ENCODE measurements around the gene CACHD1.

CACHD1 gene

DNA sequence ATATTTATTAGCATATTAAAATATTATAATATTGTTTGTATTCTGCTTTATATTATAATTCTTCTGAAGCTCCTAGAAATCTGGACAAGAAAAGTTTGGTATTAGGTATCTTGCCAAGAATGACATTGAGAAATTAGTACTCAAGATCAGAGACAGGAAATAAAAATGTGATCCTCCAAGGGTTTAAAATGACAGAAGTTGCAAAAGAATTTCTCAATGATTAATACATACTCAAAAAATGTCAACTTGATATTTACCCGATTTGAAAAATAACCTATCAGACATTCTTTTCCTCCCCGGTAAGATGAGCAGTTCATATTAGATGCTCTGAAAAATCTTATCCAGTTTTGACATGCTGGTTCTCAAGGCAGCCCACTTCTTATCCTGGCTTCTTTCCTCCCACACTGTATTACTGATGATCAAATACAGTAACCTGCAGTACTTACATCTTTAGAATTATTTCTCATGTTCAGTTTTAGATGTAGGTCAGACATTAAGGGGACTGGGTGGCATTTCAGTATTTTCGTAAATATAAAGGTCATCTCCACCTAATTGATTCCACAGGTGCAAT is 55.3 kb downstream of the CACHD1 start:
- no peak for DNase-seq

DNA sequence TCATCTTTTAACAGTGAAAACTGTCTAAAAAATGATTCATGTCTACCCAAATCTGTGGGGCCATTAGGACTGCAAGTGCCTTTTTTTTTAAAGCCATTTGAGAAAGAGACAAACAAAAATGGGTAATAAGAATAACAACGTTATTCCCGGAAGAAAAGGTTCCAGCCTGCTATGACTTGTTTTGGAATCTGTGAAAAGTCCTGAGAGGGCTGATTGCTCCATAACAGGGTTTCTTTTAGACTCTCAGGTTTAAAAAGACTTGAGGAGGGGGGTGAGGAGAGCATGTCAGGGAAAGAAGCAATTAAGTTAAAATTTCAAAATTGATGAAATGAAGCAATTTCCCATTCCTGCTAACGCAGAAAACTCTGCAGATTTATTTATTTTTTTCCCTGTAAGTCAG is 56.4 kb downstream of the CACHD1 start:
- no peak for DNase-seq

DNA sequence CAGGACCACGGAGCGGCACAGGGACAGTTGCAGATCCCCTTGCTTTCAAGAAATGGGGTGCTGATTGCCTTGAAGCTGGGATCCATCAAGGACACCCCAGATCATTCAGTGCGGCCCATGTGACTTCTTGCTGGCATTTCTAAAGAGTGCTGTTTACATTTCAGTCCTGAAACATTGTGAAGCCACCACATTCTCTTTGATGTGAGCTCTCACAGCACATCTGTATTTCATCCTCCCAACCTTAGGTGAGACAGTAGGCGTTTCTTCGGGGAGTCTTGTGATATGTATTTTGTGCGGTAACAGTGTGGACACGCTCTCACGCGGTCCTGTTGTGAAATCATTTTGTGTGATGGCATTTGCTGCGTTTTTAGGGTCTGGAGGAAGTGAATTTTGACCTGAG is 57.2 kb downstream of the CACHD1 start:
- DNase-seq = no peak

DNA sequence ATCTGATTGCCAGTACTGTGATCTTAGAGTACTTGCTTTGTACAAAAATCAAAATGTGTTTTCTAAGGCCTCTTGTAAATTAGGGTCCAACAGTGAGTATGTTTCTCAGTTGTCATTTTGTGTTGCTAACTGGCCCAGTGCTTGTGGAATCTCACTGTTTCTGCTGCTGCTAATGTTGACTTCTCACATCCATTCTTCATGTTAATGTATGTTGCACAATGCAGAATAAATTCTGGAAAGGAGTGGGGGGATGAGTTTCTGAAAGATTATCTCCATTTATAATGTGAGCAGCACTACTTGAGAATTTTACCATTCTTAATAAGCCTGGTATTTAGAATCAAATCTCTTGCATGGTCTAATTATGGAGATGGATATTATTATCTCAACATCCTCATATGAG is 57.9 kb downstream of the CACHD1 start:
- no peak for DNase-seq

DNA sequence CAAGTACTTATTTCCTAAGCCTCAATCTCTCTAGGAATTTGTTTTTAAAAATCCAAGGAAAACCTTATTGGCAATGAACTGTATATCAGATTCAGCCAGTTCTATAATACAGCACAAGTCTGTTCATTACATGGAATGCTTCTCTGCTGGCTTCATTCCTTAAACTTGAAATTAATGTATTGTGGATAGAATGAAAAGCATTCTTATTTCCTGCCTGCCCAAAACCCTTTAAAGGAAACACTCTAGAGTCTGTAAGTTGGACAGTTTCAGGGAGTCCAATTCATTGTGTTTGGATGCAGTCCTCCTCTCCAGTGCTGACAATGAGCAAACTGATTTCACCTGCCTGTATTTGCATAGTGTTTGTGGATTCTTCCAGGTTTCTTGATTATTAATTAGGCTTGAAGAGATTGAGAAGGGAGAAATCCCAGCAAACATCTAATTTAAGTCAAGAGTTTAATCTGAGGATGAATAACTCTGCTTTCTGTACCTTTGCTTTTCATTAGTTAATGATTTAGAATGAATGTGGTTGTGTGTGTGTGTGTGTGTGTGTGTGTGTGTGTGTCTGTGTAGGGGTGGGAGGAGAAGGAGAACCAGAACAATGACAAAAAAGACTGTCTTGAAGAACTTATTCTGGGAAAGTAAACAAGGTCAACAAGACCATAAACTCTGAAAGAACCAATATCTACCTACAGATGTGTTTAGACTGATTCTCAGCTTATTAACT is 61.2 kb downstream of the CACHD1 start:
- DNase-seq = no peak

DNA sequence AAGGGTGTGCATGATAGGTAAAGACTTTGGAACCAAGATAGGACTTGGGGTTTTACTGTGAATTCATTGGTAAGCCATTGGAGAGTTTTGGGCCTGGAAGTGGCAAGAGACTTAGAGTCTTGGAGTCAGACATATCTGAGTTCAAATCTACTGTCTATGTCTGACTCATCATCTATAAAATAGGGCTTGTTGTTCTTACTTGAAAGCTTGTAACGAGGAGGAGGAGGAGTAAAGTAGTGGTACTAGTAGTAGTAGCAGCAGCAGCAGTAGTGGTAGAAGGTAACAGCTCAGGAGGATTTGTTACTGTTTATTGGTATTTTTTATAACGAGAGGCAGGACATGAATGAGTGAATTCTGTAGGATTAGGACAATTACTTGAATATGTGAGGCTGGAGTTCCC is 62.7 kb downstream of the CACHD1 start:
- DNase-seq = no peak

DNA sequence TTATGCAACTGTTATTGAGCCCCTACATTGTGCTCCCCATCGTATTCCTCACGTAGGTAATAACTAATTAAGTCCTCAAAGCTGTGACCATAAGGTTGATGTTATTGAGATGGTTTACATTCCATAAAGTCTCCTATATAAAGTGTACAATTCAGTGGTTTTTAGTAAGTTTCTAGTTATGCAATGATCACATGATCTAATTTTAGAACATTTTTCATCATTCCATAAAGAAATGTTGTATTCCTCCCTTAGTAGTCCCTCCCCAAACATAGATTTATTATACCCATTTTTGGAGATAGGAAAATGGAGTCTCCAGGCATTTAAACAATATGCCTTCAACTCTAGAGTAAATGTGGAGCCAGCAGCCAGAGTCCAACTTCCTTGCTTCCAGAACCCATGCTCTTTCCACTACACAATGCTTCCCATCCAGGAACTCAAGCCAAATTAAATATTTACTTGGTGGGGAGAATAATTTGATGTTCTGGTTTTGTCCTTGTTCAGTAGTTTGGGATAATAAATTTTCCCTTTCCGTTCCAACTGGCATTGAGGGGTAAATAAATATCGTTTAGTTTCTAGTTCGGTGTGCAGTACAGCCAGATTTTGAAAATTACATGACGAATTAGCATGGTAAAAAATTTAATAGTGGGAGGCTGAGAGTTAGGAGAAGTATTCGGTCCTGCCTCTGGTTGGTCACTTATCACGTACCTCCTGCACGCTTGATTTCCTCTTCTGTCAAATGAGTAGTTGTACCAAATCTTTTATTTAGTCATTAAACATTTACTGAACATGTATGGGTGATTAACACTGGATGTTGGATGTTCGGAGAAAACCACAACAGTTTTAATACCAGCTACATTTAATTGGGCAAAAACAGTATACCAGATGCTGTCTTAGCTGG is 66.3 kb downstream of the CACHD1 start:
- DNase-seq = no peak

DNA sequence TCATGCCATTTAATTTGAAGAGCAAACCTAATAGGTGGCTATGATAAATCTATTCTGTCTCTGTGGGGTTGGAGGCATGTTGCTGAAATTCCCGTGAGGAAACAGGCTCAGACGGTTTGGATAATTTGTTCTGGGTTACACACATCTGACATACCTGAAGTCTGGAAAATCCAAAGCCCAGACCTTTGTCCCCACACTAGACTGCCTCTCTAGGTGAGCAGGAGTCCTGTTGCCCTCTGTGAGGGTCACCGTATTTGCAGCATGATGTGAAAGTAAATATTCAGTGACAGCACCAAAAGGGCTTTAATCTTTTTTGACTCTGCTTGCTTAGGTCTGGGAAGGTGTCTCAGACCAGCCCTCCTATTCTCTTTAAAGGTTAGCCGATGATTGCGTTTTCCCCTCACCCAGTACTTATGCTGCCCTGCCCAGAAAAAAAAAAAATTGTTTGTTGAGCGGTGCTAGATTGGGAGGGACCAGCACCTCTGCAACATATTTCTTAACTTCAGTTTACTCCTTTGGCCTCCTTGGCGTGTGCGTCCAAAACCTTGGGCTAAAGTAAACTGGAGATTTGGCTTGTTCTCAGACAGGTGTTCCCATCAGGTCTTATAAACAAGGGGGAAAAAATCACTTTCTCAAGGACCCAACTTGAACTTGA is 67.0 kb downstream of the CACHD1 start:
- DNase-seq = no peak

DNA sequence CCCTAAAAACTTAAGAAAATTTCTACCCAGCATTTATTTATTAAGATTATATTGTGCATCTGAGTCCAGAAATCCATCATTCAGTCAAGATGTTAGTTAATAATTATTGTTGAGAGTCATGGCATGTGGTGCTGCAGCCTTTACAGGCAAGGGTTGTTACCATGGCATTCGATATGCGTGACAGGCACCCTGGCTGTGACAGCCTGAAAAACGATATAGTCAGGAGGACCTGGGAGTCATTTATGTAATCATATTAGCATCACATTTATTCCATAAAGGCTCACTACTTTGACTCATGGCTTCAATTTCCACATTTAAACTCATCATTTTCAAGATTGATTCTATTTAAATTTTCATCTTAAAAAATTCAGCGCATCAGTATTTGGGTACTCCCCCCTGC is 68.0 kb downstream of the CACHD1 start:
- DNase-seq = no peak

DNA sequence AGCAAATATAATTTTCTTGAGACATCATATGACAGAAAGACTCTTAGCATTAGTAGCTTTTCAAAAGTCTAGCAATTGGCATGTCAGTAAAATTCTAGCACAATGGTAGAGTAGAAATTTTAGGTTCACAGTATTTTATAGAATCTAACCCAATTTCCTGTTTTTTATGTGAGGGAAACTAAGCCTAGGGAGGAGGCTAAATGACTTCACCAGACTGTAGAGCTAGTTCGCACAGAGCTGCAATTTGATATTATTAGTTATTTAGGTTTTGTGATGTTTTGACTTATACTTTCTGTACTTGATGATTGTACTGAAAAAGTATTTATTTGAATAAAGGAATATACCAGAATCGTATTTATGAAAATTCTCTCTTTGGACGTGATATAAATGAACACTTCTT is 68.5 kb downstream of the CACHD1 start:
- DNase-seq = no peak

DNA sequence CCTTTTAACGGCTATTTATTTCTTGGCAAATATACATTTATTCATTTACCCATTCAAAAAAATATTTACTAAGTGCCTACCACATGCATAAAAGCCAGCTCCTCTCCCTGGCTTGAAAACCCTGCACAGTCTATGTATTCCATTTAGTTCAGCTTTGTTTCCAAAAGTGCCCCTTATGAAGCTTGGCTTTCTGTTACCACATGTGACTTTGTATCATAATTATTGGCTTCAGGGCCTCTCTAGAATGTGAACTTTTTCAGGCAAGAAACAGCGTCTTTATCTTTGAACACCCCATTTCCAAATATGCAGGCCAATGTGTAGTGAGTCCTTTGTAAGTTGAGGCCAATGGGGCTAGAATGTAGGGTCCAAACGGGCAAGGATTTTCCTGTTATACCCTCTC is 69.4 kb downstream of the CACHD1 start:
- DNase-seq = no peak

DNA sequence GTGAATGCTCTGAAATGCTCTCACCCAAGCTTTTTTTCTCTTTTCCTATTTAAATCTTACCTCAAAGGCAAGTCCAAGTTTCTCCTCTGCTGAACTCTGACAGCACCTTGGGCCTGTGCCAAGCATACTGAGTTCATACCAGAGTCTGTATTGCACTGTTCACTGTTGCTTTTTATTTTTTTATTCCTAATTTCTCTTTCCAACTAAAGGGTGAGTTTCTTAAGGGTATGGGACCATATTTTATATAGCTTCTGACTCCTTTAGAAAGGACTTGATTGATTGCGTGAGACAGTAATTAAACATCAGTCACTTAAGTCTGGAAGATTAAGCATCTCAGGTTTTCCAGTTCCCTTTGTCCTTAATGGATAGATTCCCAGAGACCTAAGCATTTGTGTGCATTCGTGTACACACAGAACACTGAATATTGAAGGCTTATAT is 69.9 kb downstream of the CACHD1 start:
- no peak for DNase-seq

DNA sequence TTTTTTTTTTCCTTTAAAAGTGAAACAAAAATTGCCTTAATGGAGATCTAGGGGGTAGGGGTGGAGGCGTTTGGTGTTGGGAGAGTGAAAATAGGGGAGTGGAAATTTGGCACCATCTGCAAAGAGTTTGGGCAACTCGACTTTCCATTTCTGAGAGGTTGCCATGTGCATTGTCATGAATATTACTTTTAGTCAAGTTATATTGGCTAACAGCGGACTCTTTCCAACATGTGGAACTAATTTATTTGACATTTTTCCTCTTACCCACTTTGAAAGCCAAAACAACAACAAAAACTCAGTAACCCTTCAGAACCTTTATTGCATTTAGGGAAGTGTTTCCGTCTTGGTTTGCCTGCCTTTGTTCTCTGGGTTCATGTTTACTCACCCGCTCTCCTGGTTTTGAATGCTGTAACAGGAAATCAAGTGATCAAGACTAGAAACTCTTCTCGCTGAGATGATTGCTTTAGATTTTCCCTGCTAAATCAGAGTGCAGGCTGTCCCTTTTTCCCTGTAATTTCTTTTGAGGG is 70.4 kb downstream of the CACHD1 start:
- DNase-seq = no peak

DNA sequence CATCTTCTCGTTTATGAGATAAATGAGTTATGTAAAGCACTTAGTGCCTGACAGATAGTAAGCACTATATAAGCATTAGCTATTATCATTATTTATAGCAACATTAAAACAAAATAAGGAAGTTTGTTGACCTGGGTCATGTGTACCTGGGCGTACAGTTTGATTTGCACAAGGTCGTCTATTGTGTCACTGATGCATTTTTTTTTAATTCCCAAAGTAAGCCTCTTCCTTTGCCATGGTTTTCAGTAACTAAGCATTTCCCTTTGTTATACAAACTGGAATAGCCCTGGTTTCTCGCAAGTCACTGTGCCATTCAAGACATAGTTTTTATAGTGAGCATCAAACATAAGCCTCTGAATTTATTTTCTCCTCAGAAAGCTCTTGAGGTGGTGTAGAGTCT is 72.2 kb downstream of the CACHD1 start:
- no peak for DNase-seq

DNA sequence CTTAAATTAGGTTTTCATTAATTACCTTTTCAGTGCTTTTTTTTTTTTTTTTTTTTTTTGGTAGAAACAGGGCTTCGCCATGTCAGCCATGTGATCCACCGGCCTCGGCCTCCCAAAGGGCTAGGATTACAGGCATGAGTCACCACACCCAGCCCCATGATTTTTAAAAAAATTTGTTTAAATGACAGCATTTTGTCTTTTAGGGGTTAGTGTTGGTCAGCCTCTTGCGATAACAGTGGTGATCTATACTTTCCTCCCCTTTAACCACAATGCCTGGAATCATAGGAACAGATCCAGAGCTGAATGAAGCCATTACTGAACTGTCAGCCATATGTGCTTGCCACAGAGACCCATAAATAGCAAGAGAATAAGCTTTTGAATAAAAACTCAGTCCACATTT is 73.9 kb downstream of the CACHD1 start:
- no peak for DNase-seq

DNA sequence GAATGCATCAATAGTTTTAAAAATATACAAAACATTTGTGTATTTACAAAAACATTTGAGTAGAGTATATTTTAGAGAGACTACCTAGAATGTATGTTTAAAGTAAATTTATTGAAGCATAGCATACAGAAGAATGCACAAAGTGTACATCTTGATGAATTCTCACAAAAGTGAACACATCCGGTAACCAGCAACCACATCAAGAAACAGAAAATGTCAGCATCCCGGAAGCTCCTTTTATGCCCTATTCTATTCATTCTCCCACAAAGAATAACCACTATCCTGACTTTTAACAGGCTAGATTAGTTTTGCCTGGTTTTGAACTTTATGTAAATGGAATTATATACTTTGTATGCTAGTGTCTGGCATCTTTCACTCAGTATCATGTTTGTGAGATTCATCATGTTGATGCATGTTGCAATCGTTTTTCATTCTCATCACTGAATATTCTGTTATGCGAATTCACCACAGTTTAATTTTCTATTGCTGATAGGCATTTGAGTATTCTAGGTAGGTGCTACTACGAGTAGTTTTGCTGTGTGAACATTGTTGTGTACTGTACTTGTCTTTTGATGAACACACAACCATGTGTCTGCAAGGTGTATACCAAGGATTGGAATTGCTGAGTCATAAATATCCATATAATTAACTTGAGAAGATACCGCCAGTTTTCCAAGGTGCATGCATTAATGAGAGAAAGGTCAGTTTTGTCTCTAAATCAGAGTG is 75.4 kb downstream of the CACHD1 start:
- DNase-seq = no peak

DNA sequence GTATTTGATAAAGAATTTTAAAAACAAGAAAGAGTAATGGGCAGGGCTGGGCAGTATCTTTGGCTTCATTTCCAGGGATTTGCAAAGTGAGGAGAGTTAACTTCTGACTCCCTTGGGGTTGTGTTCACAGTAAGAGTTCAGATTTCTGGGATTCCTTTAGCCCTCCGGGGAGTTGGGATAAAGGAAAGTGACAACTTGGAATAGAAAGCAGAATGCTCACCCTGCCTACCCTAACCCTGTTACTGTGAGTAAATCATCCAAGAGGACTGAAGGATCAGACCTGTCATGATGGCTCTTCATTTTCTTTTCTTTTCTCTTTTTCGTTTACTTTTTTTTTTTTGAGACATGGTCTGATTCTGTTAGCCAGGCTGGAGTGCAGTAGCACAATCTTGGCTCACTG is 76.1 kb downstream of the CACHD1 start:
- DNase-seq = no peak

DNA sequence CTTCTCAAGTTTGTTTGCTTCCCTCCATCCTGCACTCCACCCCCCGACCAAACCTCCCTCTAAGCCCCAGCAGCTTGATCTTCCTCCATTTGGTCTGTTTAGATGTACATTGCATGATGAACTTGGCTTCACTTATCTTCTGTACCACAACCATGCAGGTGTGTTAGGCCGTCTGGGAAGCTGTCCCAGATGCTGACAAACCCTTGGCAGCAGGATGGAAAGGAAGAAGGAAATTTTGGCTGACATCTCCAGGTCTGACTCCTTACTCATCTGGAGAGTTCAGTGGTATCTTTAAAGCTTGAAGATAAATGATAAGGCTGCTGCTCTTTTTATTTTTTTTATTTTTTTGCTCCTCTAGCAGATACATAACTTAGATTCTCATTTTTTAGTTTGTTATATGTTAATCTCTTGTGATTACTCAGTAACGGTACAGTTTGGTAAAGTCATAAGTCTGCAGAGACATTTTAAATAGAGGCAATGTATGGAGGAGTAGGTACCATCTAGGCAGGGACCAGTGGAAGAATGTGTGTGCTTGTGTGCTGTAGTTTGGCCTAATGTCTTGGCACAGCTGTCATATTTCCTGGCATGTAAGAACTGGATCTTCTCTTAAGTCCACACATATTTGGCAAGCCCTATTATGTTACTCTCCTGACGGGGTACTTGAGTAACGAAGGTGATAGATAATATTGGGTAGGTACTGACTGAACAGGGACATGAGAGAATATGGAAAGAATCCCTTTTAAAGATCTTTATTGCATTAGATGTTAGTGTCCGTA is 79.7 kb downstream of the CACHD1 start:
- no peak for DNase-seq

DNA sequence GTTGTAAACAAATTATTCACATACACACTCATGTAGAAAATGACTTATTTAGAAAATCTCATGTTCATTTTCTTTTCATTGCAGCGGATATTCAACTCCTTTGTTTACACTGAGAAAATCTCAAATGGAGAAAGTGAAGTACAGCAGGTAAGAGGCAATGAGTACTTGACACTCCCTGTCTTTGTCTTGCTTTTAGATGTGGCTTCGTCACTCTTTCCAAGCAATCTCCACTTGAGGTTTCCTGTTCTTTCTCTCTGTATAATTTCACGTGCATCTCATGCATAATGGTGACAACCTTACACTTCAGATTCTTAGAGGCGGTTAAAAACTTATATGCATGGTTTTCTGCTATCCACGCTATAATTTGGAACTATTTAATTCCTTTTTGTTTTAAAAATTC is 80.6 kb downstream of the CACHD1 start:
- no peak for DNase-seq

DNA sequence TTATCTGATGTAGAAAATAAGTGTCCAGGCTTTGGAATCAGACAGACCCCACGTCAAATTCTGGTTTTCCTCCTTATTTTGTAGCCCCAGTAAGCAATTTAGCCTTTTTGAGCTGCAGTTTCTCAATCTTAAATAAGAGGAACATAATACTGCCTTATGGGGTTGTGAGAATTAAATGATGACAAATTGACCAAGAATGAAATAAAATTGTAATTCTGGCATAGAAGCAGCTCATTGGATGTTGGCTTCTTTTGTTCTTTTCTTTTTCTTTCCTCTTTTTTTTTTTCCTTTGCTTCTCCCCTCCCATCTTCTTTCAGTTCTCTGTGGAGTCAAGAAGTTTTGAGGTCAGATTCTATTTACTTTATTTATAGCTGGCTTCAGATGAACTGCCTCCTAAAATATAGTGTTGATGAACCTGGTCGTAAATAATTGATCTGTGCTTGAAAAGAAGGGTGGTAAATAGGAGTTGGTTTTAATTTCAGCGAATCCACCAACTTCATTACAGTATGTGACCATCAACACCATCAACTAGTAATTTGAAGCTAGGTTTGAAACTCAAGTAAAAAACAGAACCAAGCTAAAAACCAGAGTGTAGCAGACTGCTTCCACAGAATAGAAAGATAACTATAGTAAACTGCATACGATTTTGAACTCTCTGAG is 81.1 kb downstream of the CACHD1 start:
- DNase-seq = no peak

DNA sequence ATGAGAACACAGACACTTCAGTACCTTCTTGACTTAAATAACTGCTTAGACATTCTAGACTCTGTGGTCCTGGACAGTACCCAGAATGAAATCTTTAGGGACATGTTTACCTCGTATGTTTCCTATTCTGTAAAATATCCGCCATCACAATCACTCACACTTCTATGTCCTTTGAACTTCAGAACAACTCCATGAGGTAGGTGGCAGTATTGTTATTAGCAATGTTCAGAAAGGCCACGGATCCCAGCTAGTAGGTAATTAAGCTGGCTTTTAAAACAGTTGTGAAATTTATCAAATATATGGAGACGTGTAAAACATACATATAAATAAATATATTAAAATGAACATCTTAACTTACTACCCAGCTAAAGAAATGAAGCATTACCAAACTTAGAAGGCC is 83.4 kb downstream of the CACHD1 start:
- no peak for DNase-seq

All from islet precursor cell (in vitro differentiated cells).